NCI-H2029 treated with DMSO at 0.1 percent for 48 hours (cell line): ENCODE measurements around the gene SHANK3.

Experiments used
- DNase-seq: peaks from one replicate; lab custom pipeline; 2025; lab: John Stamatoyannopoulos, UW

The SHANK3 gene

GRCh38 chr22:50699756-50700386 lies 27.2 kb downstream of the SHANK3 start:
- no peak for DNase-seq

GRCh38 chr22:50700387-50701075 lies 27.9 kb downstream of the SHANK3 start:
- DNase-seq: no peak

- DNase-seq: no peak
Measured at GRCh38 chr22:50701076-50701419, 28.4 kb downstream of the SHANK3 start.

GRCh38 chr22:50701428-50702154 lies 29.0 kb downstream of the SHANK3 start:
- no peak for DNase-seq

GRCh38 chr22:50702261-50702671 lies 29.6 kb downstream of the SHANK3 start:
- DNase-seq: no peak

GRCh38 chr22:50702821-50703725 lies 30.4 kb downstream of the SHANK3 start:
- no peak for DNase-seq

- DNase-seq: no peak
Measured at GRCh38 chr22:50703726-50704509, 31.3 kb downstream of the SHANK3 start.

- DNase-seq: no peak
Measured at GRCh38 chr22:50704510-50705218, 32.0 kb downstream of the SHANK3 start.

- DNase-seq: peak; percentile 63
Measured at GRCh38 chr22:50705219-50705691, 32.6 kb downstream of the SHANK3 start.

- no peak for DNase-seq
Measured at GRCh38 chr22:50705851-50706351, 33.3 kb downstream of the SHANK3 start.

- DNase-seq: no peak
Measured at GRCh38 chr22:50706481-50707125, 34.0 kb downstream of the SHANK3 start.

GRCh38 chr22:50708474-50708873 lies 35.9 kb downstream of the SHANK3 start:
- no peak for DNase-seq

GRCh38 chr22:50708996-50709395 lies 36.4 kb downstream of the SHANK3 start:
- no peak for DNase-seq

- DNase-seq: no peak
Measured at GRCh38 chr22:50710221-50710620, 37.6 kb downstream of the SHANK3 start.

- DNase-seq: no peak
Measured at GRCh38 chr22:50710886-50711285, 38.3 kb downstream of the SHANK3 start.

- DNase-seq: no peak
Measured at GRCh38 chr22:50711446-50712340, 39.1 kb downstream of the SHANK3 start.

- no peak for DNase-seq
Measured at GRCh38 chr22:50712341-50713007, 39.9 kb downstream of the SHANK3 start.

GRCh38 chr22:50713008-50713385 lies 40.4 kb downstream of the SHANK3 start:
- DNase-seq: no peak
